GM21723 (cell line): Measurements from ENCODE around the gene GAPT.
A peak's percentile ranks its signal among the peaks of the same experiment; 100 is the strongest.
"Not testable (repeated sequence)": the region's sequence is repeated elsewhere in the genome, so short reads cannot be mapped to it uniquely, and the experiment has no call there.

Experiments used
- ATAC-seq: cut with Tn5 transposase; IDR thresholded peaks from one replicate; pipeline ENCODE4 v1.9.1; 2021; ENCODE audit warnings: mild to moderate bottlenecking, moderate library complexity; ENCODE audit not compliant: unreplicated experiment

The GAPT gene

DNA sequence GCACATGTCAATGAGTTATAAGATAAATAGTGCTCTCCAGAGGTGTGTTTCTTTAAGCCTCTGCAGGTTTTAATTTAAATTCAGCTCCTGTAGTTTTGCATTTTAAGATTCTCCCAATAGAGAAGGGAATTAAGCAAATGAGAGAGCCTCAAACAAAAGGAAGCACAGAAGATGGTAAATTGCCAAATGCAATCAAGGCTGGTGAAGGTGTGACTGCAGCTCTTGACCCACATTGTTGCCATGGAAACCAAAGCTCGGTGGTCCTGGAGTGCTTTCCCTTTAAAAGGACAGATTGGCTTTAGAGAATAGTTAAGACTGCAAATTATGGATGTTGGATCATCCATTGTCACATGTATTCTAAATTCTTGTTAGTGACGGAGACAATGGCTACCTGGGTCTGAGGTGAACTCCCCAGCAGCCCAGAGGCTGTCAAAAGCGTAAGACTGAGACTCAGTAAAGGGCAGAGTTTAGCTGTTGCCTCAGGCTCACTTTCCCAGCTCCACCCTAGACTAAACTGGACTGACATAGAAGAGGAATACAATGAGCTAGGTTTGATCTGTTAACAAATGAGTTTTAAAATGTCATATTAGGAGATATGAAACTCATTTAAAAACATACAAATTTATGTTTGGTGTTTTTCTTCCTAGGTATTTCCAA is 12.3 kb downstream of the GAPT start:
- ATAC-seq, result no peak

DNA sequence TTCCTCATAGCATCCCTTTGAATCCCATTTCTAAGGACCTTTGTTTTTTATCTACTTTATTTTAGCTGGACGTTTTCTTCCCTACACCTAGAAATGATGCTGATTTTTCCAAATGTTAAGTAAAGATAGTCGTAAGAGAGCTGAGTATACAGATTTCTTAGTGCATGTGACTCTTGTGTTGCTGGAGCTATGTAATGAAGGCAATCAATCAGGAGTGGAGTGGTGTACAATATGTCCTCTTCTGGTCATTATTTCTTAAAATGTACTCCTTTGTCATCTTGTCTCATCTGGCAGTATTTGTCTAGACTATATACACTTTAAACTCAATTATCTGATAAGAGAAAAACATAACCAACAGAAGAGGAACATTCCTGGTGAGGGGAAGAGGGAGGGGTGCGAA is 13.5 kb downstream of the GAPT start:
- ATAC-seq, result no peak

DNA sequence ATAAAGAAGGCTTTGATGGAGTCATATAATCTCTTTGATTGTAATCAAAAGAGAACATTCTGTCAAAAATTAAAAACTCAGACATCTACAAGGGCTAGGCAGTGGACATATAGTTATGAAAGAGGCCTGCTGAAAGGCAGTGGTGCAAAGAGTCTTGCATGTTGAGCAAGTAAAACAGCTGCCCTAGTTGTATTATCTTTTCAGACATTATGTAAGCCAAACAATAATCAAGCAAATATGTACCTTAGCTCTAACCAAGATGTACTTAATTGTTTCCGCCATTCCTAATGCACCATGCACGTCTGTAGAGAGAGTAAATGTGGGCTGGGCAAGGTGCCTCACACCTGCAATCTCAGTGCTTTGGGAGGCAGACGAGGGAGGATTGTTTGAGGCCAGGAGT is 14.3 kb downstream of the GAPT start:
- no peak for ATAC-seq

DNA sequence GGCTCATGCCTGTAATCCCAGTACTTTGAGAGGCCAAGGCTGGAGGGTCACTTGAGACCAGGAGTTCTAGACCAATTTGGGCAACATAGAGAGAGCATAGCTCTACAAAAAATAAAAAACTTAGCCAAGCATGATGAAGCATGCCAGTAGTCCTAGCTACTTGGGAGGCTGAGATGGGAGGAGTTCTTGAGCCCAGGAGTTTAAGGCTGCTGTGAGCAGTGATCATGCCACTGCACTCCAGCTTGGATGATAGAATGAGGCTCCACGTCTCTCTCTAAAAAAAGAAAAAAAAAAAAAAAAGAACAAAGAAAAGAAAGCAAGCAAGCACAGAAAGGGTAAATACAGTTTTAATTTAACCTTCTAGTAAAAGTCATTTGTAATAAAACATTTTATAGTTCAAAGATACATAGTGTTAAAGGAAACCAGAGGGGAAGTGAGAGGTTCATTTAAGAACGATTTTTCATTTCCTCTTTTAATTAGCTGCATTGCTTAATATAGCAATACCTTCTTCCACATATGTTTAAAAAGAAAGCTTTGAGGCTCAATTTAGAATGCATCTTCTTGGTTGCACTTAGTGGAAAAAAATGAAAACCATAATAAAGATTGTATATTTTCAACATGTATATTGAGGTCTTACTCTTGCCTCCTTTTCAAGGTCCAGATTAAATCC is 14.9 kb downstream of the GAPT start:
- ATAC-seq, result peak; percentile 86

- ATAC-seq, result no peak
Observed at GRCh38 chr5:58507715-58508114, 16.5 kb downstream of the GAPT start.

DNA sequence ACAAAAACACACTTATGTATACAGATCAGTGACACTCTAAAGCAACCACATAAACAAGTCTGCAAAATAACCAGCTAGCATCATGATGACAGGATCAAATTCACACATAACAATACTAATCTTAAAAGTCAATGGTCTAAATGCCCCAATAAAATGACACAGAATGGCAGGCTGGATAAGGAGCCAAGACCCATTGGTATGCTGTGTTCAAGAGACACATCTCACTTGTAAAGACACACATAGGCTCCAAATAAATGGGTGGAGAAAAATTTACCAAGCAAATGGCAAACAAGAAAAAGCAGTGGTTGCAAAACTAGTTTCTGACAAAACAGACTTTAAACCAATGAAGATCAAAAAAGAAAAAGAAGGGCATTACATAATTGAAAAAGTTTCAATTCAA is 26.0 kb downstream of the GAPT start:
- no peak for ATAC-seq

DNA sequence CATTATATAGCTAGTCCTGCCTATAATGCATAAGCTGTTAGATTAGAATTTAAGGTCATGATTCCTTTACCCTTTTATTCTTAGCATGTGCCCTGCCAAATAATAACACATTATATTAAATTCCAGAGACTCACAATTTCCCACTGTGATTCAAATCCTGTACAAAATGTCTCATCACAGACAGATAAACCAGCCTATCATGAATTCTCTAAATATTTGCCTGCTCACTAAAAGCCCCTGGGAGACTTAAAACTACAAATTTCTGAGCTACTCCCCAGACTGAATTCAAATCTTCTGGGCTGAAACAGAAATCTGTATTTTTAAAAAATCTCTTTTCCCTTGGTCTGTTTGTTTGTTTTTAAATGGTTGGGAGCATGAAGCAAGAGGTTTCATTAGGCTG is 32.7 kb downstream of the GAPT start:
- no peak for ATAC-seq

- no peak for ATAC-seq
Observed at GRCh38 chr5:58524571-58524970, 33.3 kb downstream of the GAPT start.

- no peak for ATAC-seq
Observed at GRCh38 chr5:58530942-58531490, 39.8 kb downstream of the GAPT start.

GRCh38 chr5:58541935-58542334 is 50.7 kb downstream of the GAPT start:
- not testable (repeated sequence) for ATAC-seq

- no peak for ATAC-seq
Observed at GRCh38 chr5:58542709-58543108, 51.5 kb downstream of the GAPT start.

GRCh38 chr5:58543723-58544122 is 52.5 kb downstream of the GAPT start:
- no peak for ATAC-seq

DNA sequence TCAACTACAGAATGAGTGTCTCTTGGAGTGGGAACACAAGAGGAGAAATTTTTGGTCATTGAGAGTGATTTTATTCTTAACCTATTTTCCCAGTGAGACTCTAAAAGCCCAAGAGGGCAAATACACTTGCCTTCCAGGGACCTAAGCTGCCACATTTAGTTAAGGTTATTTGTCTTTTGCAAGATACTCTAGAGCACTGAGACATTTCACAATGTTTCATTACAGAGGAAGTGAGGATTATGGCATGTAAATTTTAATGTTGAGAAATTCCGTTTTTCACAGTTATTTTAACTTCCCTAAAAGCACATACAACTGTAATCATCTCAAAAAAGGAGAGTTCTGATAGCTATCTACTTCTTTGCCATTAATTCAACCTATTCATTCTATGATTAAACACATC is 53.0 kb downstream of the GAPT start:
- no peak for ATAC-seq

- ATAC-seq, result no peak
Observed at GRCh38 chr5:58544926-58545325, 53.7 kb downstream of the GAPT start.

DNA sequence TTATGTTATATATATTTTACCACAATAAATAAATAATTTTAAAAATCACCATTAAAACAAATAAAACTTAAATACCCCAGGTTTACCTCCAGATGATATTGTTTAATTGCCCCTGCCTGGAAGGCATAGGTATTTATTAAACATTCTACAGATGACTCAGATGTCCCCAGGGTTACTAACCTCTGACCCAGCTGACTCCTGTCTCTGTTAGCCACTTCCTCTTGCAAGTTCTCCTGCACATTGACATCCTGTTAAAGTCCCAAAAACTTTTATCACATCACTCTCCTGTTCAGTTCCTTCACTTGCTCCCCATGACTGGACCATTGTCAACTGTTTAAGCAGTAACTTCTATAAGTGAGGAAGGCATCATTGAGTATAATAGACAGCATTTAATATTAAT is 54.7 kb downstream of the GAPT start:
- ATAC-seq, result peak; percentile 80
